Glomerular visceral epithelial cell (primary cell): Measurements from ENCODE around the gene RNF212B.
"Not testable (repeated sequence)": the region's sequence is repeated elsewhere in the genome, so short reads cannot be mapped to it uniquely, and the experiment has no call there.

Source experiments
- DNase-seq: peaks from one replicate; pipeline ENCODE4 v3.0.0-alpha.2; 2016; ENCODE audit errors: extremely low spot score

Gene RNF212B

DNA sequence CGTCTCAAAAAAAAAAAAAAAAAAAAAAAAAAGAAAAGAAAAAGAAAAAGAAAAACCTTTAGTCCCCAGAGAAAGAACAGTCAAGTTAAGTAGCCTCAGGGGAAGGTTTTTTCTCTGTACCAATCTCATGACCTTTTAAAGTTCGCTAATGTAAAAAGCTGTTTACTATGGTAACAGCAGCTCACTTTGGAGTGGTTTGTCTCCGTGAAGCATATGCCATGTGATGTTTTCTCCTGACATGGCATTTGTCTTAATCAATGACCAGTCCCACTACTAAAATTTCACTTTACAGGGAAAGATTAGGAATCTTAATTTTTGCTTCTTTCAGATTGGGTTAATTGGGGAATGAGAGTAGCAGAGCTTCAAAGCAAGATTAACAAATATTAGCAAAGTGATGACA is 4.3 kb downstream of the RNF212B start:
- DNase-seq: no peak

DNA sequence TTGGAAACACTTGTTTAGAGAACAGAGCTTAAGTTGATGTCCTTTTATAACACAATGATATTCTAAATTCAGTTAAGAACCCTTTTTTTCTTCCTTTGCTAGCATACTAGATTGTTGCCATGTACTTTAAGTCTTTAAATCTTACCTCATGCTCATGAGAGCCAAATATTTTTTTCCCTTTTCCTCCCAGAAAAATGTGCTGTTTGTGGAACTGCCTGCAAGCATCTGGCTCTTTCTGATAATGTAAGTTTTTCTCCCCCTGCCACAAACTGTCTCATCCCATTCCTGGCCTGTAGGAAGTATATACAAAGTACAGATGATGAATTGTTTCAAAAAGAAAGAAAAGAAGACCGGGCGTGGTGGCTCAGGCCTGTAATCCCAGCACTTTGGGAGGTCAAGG is 5.3 kb downstream of the RNF212B start:
- no peak for DNase-seq

DNA sequence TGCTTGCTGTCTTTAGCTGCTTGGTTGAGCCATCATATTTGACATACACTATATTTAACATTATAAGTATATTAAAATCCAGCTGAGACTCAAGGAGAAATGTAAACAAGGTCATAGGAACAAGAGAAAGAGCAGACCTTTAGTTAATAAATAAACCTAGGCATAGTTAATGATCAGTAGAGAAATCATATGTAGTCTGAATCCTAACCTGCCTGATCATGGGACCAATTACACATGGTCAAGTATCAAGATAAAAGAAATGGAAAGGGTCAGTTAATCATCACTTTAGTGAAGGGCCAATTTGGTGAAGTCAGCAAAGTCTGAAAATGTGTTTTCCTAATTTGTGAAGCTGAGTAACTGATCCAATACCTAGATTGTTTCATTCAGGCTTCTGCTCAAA is 7.5 kb downstream of the RNF212B start:
- DNase-seq: peak; percentile 5

GRCh38 chr14:23248601-23249000 is 10.9 kb downstream of the RNF212B start:
- DNase-seq: no peak

DNA sequence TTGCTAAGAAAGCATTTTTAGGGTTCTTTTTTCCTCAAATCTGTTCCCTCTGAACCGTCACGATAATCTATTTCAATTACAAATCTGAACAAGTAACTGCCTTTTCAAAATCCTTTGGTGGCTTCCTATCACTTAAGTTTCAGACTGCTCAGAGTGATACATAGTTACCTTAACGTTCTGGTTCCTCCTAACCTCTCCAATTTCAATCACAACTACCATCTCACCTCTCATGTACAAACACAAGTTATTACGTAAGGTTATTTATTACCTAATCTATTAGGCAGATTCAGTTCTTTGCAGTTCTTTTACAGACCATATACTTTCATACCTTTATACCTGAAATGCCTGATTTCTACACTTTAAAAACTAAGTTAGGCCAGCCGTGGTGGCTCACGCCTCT is 12.1 kb downstream of the RNF212B start:
- no peak for DNase-seq

DNA sequence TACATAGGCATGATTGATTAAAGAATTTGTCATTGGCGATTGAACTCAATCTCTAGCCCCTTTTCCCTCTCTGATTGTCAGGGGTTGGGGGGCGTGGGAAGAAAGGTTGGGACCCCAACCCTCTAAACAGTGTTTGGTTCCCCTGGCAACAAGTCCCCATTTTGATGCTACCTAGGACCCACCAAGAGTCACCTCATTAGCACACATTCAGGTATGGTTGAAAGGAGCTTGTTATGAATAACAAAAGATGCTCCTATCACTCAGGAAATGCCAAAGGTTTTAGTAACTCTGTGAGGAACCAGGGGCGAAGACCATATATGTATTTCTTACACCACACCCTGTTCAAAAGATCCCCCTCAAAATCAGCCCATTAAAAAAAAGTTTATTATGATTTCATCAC is 14.3 kb downstream of the RNF212B start:
- DNase-seq: no peak

DNA sequence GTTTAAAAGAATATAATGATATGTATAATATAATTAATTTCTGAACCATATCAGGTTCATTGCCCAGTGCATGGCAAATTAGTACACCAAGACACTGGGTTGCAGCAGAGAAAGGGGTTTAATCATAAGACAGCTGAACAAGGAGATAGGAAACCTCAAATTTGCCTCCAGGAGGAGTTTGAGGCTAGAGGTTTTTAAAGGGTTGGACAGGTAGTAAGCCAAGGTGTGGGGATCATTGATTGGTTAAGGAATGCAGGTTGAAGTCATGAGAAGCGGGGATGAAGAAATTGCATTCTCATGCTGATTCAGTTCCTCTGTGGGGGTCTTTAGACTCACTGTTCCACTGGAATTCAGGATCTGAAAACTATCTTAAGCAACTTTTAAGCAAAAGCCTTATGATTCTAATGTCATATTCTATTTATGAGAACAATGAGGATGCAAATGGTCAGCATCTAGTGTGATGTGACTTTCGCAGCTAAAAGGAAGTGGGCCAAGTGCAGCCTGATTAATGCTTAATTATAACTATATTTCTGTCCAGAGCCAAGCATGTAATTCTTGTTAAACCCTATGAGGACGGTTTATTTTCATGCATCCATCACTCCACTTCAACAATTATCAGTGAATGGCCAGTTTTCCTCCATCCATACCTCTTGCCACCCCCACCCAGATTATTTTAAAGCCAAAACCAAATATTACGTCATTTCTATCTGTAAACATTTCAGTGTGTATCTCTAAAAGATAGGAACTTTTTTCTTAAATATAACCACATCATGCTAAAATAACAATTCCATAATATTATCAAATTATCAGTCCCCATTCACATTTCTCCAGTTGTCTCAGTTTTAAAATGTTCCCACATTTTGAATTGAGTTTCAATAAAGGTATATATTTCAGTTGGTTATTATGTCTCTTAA is 14.9 kb downstream of the RNF212B start:
- DNase-seq: no peak

DNA sequence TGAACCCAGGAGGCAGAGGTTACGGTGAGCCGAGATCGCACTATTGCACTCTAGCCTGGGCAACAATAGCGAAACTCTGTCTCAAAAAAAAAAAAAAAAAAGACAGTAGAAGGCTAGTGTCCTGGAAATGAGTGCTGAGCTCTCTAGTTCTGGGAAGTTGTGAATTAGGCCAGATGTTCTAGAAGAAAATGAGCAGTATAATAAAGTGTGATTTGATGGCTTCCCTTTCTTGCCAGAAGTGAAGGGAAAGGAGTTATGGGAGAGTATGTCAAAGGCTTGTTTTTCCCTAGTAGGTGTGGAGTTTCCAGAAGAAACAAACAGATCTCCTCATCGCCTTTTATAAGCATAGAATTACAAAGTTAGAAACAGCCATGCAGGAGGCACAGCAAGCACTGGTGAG is 20.5 kb downstream of the RNF212B start:
- no peak for DNase-seq

GRCh38 chr14:23259426-23259825 is 21.7 kb downstream of the RNF212B start:
- no peak for DNase-seq

DNA sequence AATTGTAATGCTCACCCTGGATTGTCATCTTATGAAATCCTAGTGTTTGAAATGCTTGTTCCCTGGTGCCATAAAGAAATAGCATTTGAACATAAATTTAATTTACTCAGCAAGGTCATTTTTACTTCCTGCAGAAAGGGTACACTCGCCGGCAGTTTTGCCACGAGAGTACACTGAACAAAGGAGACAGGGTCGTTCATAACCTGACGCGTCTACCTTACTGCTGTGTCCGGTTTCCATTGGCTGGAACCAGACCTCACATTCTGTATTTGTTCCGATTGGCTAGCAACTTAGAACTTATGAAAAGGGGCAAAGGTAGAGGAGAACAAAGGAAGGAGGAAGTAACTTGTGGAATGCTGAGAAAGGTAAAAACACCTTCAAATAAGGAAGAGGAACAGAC is 23.1 kb downstream of the RNF212B start:
- DNase-seq: not testable (repeated sequence)

GRCh38 chr14:23269193-23269592 is 31.5 kb downstream of the RNF212B start:
- no peak for DNase-seq

- no peak for DNase-seq
These were observed 37.7 kb downstream of the RNF212B start for GRCh38 chr14:23275412-23275811.

DNA sequence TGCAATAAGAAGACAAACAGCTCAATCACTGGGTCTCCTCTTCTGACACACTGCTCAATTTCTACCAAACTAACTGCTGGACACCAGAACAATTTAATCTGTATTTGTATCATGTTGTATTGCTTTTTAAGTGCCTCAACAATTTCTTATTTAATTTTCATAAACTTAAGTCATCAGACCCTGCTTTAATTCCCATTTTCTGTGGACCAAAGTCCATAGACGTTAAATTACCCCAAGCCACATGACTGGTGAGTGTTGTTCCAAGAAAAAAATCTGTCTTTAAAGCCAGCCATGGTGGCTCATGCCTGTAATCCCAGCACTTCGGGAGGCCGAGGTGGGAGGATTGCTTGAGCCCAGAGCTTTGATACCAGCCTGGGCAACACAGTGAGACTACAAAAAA is 39.5 kb downstream of the RNF212B start:
- no peak for DNase-seq

DNA sequence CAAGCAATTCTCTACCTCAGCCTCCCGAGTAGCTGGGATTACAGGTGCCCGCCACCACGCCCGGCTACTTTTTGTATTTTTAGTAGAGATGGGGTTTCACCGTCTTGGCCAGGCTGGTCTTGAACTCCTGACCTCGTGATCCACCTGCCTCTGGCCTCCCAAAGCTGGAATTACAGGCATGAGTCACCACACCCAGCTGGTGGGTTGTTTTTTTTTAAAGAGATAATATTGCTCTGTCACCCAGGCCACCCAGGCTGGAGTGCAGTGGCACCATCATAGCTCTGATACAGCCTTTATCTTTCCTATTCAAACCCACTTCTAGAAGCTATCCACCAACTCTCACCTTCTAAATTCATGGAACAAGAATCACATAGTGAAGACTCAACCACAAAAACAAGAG is 40.2 kb downstream of the RNF212B start:
- DNase-seq: not testable (repeated sequence)

GRCh38 chr14:23281247-23281646 is 43.5 kb downstream of the RNF212B start:
- DNase-seq: no peak

DNA sequence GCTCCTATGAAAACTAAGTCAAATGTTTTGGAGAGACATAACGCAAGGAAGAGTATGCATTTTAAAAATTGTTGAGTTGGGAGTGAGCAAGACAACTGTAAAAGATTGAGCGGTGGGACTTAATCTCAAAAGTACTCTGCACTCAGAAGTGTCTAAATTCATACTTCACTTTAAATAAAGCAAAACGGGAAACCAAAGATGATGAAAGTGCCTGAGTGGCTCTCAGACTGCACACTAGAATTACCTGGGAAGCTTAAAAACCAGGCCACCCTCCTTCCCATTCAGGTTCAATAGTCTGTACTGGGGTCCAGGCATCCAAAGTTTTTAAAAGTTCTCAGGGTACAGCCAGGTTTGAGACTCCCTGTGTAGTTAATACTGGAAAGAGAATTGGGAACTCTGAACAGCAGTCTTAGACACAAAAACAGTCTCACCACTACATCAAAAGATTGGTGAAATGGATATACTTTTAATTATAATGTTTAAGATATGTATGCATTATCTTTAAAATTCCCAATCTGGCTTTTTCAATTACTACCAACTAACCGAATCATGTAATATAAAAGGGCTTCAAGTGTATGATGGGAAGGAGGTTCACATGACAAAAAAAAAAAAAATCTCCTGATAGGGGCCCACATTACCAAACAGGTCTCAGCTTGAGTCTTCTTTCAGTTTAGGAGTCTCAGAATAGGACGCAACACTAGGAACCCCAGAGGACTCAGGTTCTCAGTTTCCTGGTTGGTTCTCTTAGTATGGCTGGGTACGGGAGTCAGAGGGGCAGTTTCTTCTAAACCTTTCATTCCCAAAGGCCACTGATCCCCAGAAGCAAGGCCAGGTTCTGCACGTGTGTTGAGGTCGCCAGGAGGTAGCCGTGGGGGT is 47.2 kb downstream of the RNF212B start:
- peak; percentile 14 for DNase-seq

GRCh38 chr14:23285530-23286019 is 47.8 kb downstream of the RNF212B start:
- DNase-seq: peak; percentile 18

DNA sequence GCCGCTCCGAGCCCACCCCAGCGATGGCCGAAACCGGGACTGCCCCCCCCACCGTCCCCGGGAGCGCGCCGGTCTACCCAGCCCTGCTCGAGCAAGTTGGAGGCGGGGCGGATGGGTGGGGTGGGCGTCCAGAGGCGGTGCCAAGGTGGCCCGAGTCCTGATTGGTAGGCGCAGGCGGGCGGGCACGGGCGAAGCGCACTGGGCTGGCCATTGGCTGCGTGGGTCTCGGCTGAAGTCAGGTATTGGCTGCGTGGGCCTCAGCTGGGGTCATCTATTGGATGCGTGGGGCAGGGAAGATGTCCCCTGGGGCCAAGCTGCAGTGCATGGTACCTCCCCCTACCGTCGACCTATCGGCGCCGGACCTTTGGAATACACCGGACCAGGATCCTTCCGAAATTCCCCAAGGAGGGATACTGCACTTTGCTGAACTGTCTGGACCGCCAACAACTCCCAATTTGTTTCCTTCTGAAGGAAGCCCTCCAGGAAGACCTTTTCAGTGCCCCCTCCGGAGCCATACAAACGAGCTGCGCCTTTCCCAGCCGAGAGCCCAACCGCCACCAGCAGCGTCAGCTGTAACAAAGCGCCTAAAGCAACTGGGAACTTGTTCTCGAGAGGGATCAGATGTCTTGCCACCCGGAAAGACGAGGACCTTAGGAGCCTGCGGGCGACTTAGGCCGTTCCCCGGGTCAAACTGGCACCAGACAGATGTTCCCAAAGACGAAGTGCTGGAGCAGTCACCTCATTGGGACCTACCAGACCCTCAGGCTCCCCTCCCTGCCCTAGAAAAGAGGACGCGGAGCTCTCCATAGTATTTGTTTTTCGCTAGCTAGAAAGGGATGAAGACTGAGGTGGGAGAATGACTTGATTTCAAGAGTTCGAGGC is 48.5 kb downstream of the RNF212B start, which contains the start of gene HOMEZ:
Gene HOMEZ (minus strand): TSS at position 113 of the 882 bp plus-strand sequence. CDS start 180 bp downstream, outside the sequence.
- peak; percentile 99 for DNase-seq

DNA sequence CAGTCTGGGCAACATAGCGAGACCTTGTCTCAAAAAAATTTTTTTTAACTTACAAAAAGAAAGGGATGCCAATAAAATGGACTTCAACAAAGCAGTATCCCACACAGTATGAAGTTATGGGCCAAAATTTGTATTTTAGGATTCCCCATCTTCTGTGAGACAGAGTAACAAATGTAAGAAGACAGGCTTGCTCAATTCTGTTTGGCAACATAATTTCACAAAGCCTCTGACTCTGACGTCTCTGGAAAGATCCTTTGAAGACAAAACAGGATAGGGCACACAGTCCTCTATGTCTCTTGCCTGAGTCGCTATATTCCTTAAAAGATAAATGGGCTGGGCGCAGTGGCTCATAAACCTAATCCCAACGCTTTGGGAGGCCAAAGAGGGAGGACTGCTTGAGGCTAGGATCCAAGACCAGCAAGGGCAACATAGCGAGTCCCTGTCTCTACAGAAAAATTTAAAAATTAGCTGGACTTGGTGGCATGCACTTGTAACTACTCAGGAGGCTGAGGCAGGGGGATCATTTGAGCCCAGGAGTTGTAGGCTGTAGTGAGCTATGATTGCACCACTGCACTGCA is 49.3 kb downstream of the RNF212B start:
- no peak for DNase-seq

DNA sequence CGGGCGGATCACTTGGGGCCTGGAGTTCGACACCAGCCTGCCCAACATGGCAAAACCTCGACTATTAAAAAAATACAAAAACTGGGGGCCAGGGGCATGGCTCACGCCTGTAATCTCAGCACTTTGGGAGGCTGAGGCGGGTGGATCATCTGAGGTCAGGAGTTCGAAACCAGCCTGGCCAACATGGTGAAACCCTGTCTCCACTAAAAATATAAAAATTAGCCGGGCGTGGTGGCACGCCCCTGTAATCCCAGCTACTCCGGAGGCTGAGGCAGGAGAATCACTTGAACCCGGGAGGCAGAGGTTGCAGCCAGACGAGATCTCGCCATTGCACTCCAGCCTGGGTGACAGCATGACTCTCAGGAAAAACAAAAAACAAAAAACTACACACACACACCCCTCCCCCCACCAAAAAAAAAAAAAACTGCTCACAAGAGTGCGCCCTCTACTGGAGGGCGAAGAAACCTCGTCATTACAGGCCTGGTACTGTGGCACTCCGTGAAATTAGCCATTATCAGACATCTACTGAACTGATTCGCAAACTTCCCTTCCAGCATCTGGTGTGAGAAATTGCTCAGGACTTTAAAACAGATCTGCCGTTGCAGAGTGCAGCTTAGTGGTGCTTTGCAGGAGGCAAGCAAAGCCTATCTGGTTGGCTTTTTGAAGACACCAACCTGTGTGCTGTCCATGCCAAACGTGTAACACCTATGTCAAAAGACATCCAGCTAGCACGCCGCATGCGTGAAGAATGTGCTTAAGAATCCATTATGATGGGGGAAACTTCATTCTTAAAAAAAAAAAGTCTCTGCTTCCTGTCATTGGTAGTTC is 57.2 kb downstream of the RNF212B start:
- DNase-seq: peak; percentile 58
